GM23338 (cell line): ENCODE data around the gene RASIP1. TPM values are rescaled to one million over a fixed set of nuclear protein-coding genes. Genes with fewer than 3 reads are reported as not detected.

Source experiments
- ATAC-seq: fragments of 200-7000 bp; cut with Tn5 transposase; 3 replicates; pipeline ENCODE4 v1.9.1; 2020
- DNase-seq: peaks from one replicate; pipeline ENCODE4 v3.0.0-alpha.2; 2015; ENCODE audit warnings: low spot score
- H2AFZ ChIP-seq: fragments of 200-600 bp; sonication (generic); 2 replicates; pipeline ENCODE4 v1.8.0; 2016; ENCODE audit warnings: antibody characterized with exemption, mild to moderate bottlenecking, moderate library complexity
- H3F3A ChIP-seq: fragments of 200-600 bp; sonication (generic); replicated peaks from 2 replicates; pipeline ENCODE4 v1.8.0; 2017; ENCODE audit warnings: antibody characterized with exemption, mixed run types, low read depth
- H3K27ac ChIP-seq: fragments of 200-600 bp; sonication (generic); 2 replicates; pipeline ENCODE4 v1.6.1; 2016; ENCODE audit warnings: low read depth
- H3K27me3 ChIP-seq: fragments of 200-600 bp; sonication (generic); 2 replicates; pipeline ENCODE4 v1.8.0; 2016; ENCODE audit warnings: mild to moderate bottlenecking, mixed run types, moderate library complexity; ENCODE audit not compliant: insufficient read depth
- H3K36me3 ChIP-seq: fragments of 200-600 bp; sonication (generic); 2 replicates; pipeline ENCODE4 v1.8.0; 2016; ENCODE audit warnings: mild to moderate bottlenecking; ENCODE audit not compliant: insufficient read depth
- H3K4me1 ChIP-seq: fragments of 200-600 bp; sonication (generic); 2 replicates; pipeline ENCODE4 v1.8.0; 2016; ENCODE audit warnings: mild to moderate bottlenecking, moderate library complexity; ENCODE audit not compliant: insufficient read depth
- H3K4me2 ChIP-seq: fragments of 200-600 bp; sonication (generic); 2 replicates; pipeline ENCODE4 v1.7.1; 2017; ENCODE audit warnings: mixed run types
- H3K4me3 ChIP-seq: fragments of 200-600 bp; sonication (generic); 2 replicates; pipeline ENCODE4 v1.6.1; 2016; ENCODE audit warnings: mixed run types
- H3K79me2 ChIP-seq: fragments of 200-600 bp; sonication (generic); replicated peaks from 2 replicates; pipeline ENCODE4 v1.8.0; 2017; ENCODE audit warnings: mild to moderate bottlenecking; ENCODE audit not compliant: insufficient read depth
- H3K9me2 ChIP-seq: fragments of 200-600 bp; sonication (generic); 2 replicates; pipeline ENCODE4 v1.8.0; 2017; ENCODE audit not compliant: insufficient read depth
- H4K20me1 ChIP-seq: fragments of 200-600 bp; sonication (generic); replicated peaks from 2 replicates; pipeline ENCODE4 v1.8.0; 2017; ENCODE audit warnings: mild to moderate bottlenecking; ENCODE audit not compliant: insufficient read depth
- H3K27ac Mint-ChIP-seq: 2 replicates; pipeline ENCODE4 v1.8.0; 2020; ENCODE audit warnings: inconsistent platforms, mild to moderate bottlenecking, moderate library complexity, mixed read lengths
- H3K27me3 Mint-ChIP-seq: 3 replicates; pipeline ENCODE4 v1.8.0; 2022; ENCODE audit warnings: low read depth, mild to moderate bottlenecking, moderate library complexity, mixed read lengths, inconsistent platforms; ENCODE audit not compliant: insufficient read depth, poor library complexity
- H3K36me3 Mint-ChIP-seq: 3 replicates; pipeline ENCODE4 v1.8.0; 2021; ENCODE audit warnings: low read depth, mild to moderate bottlenecking, inconsistent platforms, moderate library complexity, mixed read lengths
- H3K4me1 Mint-ChIP-seq: 3 replicates; pipeline ENCODE4 v1.8.0; 2020; ENCODE audit warnings: mild to moderate bottlenecking, inconsistent platforms, mixed read lengths
- H3K4me3 Mint-ChIP-seq: 3 replicates; pipeline ENCODE4 v1.8.0; 2021; ENCODE audit warnings: moderate library complexity, mild to moderate bottlenecking, inconsistent platforms, mixed read lengths
- H3K9me3 Mint-ChIP-seq: 3 replicates; pipeline ENCODE4 v1.8.0; 2020; ENCODE audit warnings: moderate library complexity, mild to moderate bottlenecking, inconsistent platforms, mixed read lengths
- CTCF ChIP-seq, 2 experiments: fragments of 200-600 bp in 1 of 2; sonication (generic) in 1 of 2; conservative IDR thresholded peaks; 2 replicates each; pipeline versions ENCODE4 v1.5.1 to v1.6.1; 2016 to 2017; ENCODE audit warnings: antibody characterized with exemption in 2 of 2, low read depth in 2 of 2, mild to moderate bottlenecking in 2 of 2, moderate library complexity in 1 of 2
- ETS1 ChIP-seq: IDR thresholded peaks from 2 replicates; pipeline ENCODE4 v1.6.1; 2016; ENCODE audit warnings: antibody characterized with exemption
- EZH2 ChIP-seq: fragments of 200-600 bp; sonication (generic); IDR thresholded peaks from one replicate; pipeline ENCODE4 v1.8.0; 2017; ENCODE audit warnings: antibody characterized with exemption, mild to moderate bottlenecking, low read depth; ENCODE audit not compliant: unreplicated experiment
- EZH2phosphoT487 ChIP-seq: fragments of 200-600 bp; sonication (generic); IDR thresholded peaks from one replicate; pipeline ENCODE4 v1.8.1; 2018; ENCODE audit warnings: antibody characterized with exemption; ENCODE audit not compliant: unreplicated experiment
- JUNB ChIP-seq: IDR thresholded peaks from one replicate; pipeline ENCODE4 v1.6.1; 2016; ENCODE audit warnings: antibody characterized with exemption; ENCODE audit not compliant: unreplicated experiment
- NANOG ChIP-seq: IDR thresholded peaks from 2 replicates; pipeline ENCODE4 v1.6.1; 2016; ENCODE audit warnings: antibody characterized with exemption, borderline replicate concordance
- POLR2AphosphoS5 ChIP-seq: IDR thresholded peaks from 2 replicates; pipeline ENCODE4 v1.6.1; 2016; ENCODE audit warnings: antibody characterized with exemption, low read depth
- REST ChIP-seq: IDR thresholded peaks from one replicate; pipeline ENCODE4 v1.6.1; 2018; ENCODE audit warnings: antibody characterized with exemption; ENCODE audit not compliant: unreplicated experiment
- STAT1 ChIP-seq: IDR thresholded peaks from one replicate; pipeline ENCODE4 v1.6.1; 2016; ENCODE audit warnings: antibody characterized with exemption; ENCODE audit not compliant: unreplicated experiment
- ZNF114 ChIP-seq: fragments of 250-450 bp; sonication (Bioruptor Pico); IDR thresholded peaks from 2 replicates; pipeline ENCODE4 v1.5.0; 2020; ENCODE audit warnings: mild to moderate bottlenecking, moderate library complexity
- ZNF331 ChIP-seq: fragments of 250-450 bp; sonication (Bioruptor Pico); IDR thresholded peaks from 2 replicates; pipeline ENCODE4 v1.5.0; 2020; ENCODE audit warnings: low read depth, mild to moderate bottlenecking, moderate library complexity
- ZNF462 ChIP-seq: fragments of 250-450 bp; sonication (Bioruptor Pico); IDR thresholded peaks from 2 replicates; pipeline ENCODE4 v1.5.0; 2020; ENCODE audit warnings: mild to moderate bottlenecking, moderate library complexity
- polyA plus RNA-seq: library from polyadenylated mRNA; unstranded; fragments of >200 nt; fragmentation: Nextera tagmentation; extraction: Ambion mirVana; gene quantifications from 2 replicates; pipeline ENCODE4 v1.2.1, GENCODE V29; 2016
- total RNA-seq: library from RNA; depleted of rRNA; stranded (reverse); fragments of >200 nt; shearing (Covaris generic); gene quantifications from 2 replicates; pipeline ENCODE4 v1.2.3, GENCODE V29; 2014

Gene RASIP1
- total and polyA plus RNA-seq, 2 experiments from 2014 or later, result 9.2 to 14.8 TPM

- Histone ChIP-seq H3K4me3 (no peak overlapping the region), H3K27ac (no peak overlapping the region), H3F3A (peaks cover 10% of the 10 kb centered on the region; the same call in 1 of the 2 replicates), H3K4me1 (peaks cover 44% of the 10 kb centered on the region), H3K9me2 (no peaks in the 10 kb centered on the region), H3K79me2 (no peaks in the 10 kb centered on the region), H4K20me1 (no peaks in the 10 kb centered on the region), H2AFZ (no peak overlapping the region), H3K4me2 (no peak overlapping the region), H3K27me3 (no peaks in the 10 kb centered on the region), H3K36me3 (no peaks in the 10 kb centered on the region)
- peaks cover 11% of the 10 kb centered on the region; the same call in 2 of the 3 replicates for H3K9me3 Mint-ChIP-seq
- DNase-seq, result peak; percentile 24
- peaks cover 7% of the 10 kb centered on the region; the same call in 2 of the 3 replicates for H3K36me3 Mint-ChIP-seq
- no peak overlapping the region for H3K27ac Mint-ChIP-seq
- no peak for TF ChIP-seq CTCF (conservative IDR thresholded peaks at IDR 0.05; ENCODE audit: low read depth in 2 of 2)
- TF ChIP-seq ETS1, result no peak
- no peak for TF ChIP-seq POLR2AphosphoS5
- TF ChIP-seq STAT1, result no peak
- no peak for TF ChIP-seq NANOG
- TF ChIP-seq ZNF114, result no peak
- TF ChIP-seq EZH2phosphoT487, result no peak
- TF ChIP-seq JUNB, result no peak
- no peak for TF ChIP-seq ZNF331 (CRISPR knock-in tag)
- no peak for TF ChIP-seq EZH2
- TF ChIP-seq ZNF462 (CRISPR knock-in tag), result no peak
- no peak for TF ChIP-seq REST
- peaks cover 44% of the 10 kb centered on the region for H3K4me1 Mint-ChIP-seq
- peaks cover 29% of the 10 kb centered on the region for H3K27me3 Mint-ChIP-seq
- H3K4me3 Mint-ChIP-seq, result peak overlapping the region; percentile 39
- ATAC-seq, result no peak
Measured at GRCh38 chr19:48715681-48716171, 24.7 kb downstream of the RASIP1 start.
